Epidermal melanocyte (primary cell): Measurements from ENCODE around the gene BNC1.
"Not testable (repeated sequence)": the region's sequence is repeated elsewhere in the genome, so short reads cannot be mapped to it uniquely, and the experiment has no call there.

Experiments used
- DNase-seq: peaks from one replicate; pipeline ENCODE4 v3.0.0; 2011; ENCODE audit warnings: low spot score; ENCODE audit not compliant: insufficient read length

BNC1 gene

DNA sequence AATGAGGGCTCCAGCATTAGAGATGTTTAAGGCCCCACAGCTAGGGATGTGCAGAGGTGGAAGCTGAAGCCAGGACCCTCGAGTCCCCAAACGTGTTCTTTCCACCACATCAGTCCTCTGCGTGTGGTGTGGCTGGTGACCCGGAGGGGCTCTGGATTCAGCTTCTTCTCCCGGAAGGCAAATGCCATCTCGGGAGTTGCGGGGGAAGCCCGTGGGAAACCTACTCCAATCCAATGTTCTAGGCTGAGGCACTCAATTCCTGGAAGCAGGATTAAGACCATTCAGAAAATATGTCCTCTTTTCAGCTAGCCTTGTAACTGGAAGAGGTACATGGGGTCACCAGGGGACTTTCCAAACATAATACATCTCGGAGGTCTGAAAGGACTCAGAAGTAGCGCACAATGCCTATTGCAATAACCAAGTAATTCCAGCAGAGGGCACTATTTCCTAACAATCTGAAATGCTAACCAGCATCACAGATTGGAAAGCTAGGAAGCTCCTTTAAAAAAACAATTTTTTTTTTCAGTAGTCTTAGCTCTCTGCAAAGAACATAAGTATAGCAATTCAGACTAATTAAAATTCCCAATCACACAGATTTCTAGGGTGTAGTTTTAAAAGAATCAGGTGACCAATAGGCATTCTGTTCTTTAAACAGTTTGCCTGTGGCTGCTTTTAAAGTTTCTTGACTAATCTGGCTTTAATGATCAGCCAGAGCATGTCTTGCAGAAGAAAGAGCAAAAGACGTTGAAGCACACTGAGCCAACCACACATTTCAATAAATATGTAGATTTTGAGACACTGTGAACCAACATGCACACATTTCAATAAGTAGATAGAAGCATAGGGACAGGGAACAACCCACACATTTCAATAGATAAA lies 36.1 kb downstream of the BNC1 start:
- DNase-seq: no peak

DNA sequence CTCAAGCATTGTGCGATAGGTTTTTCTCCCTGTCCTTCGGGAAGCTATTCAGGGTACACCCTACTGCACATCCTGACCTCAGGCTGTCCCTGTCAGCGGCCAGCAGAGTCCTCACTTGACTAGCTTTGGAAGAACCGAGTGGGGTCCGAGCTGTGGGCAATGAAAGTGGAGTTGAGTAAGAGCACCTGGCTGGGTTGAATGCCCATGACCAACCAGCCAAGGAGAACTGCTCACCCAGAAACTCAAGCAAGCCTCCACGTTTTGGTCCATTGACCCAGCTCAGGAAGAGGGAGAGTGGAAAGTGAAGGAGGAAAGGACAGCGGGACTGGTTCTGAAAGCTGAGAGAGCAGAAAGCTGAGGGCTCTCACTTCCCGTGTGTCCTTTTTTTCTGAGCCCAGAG lies 40.8 kb downstream of the BNC1 start:
- DNase-seq: no peak

DNA sequence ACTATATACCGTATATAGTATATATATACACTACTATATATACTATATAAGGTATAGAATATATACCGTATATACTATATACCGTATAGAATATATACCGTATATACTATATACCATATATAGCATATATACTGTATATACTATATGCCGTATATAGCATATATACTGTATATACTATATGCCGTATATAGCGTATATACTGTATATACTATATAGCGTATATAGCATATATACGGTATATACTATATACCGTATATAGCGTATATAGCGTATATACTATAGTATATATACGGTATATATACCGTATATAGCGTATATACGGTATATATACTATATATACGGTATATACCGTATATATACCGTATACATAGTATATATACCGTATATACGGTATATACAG lies 54.2 kb downstream of the BNC1 start:
- no peak for DNase-seq

DNA sequence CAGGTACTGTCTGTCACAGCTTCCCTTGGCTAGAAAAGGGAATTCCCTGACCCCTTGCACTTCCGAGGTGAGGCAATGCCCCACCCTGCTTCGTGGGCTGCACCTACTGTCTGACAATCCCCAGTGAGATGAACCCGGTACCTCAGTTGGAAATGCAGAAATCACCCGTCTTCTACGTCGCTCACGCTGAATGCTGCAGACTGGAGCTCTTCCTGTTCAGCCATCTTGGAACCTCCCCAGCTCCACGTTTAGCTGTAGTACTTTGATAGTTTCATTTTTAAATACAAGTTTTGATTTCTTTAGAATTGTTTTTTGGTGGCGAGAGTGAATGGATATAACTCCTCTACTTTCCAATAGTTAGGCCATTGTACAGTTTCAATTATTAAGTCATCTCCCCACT lies 59.0 kb downstream of the BNC1 start:
- no peak for DNase-seq

DNA sequence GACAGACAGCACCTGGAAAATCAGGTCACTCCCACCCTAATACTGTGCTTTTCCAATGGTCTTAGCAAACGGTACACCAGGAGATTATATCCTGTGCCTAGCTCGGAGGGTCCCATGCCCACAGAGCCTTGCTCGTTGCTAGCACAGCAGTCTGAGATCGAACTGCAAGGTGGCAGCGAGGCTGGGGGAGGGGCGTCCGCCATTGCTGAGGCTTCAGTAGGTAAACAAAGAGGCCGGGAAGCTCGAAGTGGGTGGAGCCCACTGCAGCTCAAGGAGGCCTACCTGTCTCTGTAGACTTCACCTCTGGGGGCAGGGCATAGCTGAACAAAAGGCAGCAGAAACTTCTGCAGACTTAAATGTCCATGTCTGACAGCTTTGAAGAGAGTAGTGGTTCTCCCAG lies 62.7 kb downstream of the BNC1 start:
- DNase-seq: not testable (repeated sequence)

DNA sequence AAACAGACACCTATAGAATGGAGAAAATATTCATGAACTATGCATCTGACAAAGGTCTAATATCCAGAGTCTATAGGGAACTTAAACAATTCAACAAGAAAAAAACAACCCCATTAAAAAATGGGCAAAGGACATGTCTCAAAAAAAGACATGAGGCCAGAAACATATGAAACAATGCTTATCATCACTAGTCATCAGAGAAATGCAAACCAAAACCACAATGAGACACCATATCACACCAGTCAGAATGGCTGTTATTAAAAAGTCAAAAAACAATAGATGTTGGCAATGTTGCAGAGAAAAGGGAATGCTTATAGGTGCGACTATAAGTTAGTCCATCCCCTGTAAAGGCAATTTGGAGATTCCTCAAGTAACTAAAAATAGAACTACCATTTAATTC lies 65.4 kb downstream of the BNC1 start:
- no peak for DNase-seq

DNA sequence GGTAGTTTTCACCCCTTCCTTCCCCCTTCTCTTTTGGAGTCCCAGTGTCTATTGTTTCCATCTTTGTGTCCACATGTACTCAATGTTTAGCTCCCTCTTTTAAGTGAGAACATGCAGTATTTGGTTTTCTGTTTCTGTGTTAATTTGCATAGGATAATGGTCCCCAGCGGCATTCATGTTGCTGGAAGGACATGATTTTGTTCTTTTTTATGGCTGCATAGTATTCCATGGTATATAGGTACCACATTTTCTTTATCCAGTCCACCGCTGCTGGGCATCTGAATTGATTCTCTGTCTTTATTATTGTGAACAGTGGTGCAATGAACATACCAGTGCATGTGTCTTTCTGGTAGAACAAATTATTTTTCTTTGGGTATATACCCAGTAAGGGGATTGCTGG lies 69.2 kb downstream of the BNC1 start:
- DNase-seq: no peak

DNA sequence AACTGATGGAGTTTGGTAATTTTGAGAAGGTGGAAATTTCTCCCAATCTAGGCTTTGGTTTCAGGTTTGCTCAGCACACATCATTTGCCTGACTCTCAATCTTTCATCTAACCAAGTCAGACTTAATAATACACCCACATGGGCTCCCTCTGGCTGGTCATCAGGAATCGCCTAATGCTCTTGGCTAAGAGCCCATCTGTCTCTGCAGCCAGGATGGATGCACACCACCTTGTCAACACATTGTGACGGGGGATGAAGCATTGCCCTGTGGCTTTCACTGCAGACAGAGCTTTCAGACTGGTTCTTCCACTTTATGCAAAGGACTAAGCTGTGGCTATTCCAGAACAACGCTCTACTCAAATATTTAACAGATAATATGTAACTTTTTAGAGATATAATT lies 73.8 kb downstream of the BNC1 start:
- DNase-seq: no peak

DNA sequence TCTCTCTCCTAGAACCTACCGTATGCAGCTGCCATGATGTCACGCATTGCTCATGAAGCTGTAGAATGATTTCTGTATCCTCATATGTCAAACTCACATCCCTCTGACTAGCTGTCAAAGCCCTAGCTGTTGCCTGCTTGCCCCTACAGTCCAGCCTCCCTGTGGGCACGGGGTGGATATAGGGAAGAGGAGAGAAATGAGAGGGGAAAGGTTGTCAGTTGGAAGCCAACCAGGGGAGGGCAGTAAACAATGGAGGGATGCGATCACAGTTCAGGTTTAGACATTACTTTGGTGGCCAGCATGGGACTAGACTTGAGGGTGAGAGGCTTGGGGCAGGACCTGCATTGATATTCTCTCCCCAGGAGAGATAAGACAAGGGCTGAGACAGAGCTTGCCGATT lies 75.1 kb downstream of the BNC1 start:
- no peak for DNase-seq

DNA sequence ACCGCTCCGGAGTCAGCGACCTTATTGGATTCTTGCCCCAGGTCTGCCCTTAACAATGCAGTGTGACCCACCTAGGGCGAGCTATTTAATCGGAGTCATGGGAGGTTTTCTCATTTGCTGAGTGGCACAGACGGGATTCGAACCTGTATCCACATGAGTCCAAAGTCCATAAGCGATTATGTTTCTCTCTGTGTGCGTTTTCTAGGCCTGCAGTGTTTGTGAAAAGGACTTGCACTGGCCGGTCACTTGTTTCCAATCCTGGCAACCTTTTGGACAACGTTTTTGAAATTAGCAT lies 76.2 kb downstream of the BNC1 start:
- DNase-seq: no peak

DNA sequence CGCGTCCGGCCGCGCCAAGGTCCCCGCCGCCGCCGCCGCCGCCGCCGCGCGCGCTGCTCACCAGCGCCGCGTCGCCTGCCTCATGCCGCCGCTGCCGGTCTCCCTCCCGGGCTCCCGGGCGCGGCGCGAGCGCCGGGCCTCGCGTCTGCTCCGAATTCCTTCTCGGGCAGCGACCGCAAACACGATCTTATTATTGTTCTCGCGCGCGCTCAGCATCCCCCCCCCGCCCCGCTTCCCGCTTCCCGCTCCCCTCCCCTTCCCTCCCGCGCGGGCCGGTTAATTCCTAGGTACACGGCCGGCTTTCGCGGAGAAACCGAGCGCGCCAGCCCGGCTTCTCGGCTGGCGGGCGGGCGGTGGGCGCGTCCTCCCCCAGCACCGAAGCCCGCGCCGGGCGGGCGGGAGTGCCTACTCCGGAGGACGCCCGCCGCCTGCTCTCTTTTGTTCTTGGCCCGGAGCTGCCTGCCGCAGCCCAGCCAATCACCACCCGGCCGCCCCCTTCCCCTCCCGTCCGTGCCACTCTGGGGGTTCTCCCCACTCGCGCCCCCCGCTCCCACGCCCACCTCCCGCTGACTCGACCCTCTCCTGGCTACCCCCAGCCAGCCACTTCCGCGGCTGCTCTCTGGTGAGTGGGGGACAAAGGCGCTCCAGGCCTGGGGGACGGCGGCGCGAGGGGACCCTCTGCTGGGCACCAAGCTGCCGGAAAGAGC lies 76.7 kb downstream of the BNC1 start, which contains the start of gene HDGFL3:
HDGFL3 (minus strand) TSS at position 164 of the 707 bp plus-strand sequence. CDS start 409 bp downstream, outside the sequence.
- DNase-seq: peak; percentile 46

DNA sequence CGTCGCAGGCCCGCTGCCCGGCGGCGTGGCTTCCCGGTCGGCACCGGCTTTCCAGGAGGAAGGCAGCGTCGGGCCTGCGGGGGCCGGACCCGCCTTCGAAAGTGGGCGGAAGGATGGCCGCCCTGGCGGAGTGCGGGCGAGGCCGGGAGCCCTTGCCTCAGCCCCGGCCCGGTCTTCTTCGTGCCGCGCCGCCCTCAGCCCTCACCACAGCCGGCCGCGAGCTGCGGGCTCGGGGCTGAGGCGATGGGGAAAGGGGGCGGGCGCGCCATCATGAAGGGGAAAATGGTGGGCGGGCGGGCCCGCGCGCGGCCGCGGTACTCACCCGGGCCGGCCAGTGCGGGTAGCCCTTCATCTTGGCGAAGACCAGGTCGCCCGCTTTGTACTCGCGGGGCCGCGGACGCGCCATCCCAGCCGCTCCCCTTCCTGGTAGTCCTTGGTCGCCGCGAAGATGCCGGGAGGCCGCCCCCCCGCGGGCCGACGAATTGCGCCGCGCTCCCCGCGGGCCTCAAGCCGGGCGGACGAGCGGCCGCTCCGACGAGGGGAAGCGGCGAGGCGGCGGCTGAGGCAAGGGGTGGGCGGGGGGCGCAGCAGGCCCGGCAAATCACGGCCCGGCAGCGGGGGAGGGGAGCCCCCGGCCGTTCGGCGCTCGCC lies 77.3 kb downstream of the BNC1 start:
- DNase-seq: peak; percentile 37

DNA sequence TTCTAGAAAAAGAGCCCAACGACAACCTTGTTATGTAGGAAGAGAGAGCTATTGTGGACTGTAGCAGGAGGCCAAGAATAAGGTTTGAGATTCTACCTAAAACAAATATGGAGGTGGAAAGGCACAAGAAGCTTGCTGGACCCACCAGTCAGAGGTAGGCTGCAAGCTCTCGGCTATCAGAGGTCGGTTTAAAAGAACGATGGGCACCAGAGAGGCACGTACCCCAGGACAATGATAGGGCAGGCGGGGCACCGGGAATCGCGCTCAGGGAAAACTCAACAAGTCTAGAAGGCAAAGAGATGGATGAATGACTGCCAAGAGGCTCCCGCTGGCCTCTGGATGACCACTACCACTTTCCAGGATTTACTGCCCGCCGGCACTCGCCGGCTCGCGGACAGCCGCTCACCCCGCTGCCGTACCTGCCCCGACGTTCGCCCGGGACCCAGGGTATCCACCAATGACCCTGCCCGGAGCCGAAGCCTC lies 77.9 kb downstream of the BNC1 start:
- DNase-seq: no peak
